NCI-H510A treated with DMSO at 0.1 percent for 48 hours (cell line): ENCODE data around the gene CEP72.

ENCODE experiments used
- DNase-seq: peaks from one replicate; lab custom pipeline; 2025; lab: John Stamatoyannopoulos, UW

CEP72 gene

GRCh38 chr5:658103-658502, 46.0 kb downstream of the CEP72 start:
- no peak for DNase-seq

GRCh38 chr5:659496-660263, 47.5 kb downstream of the CEP72 start:
- no peak for DNase-seq

GRCh38 chr5:660491-661030, 48.4 kb downstream of the CEP72 start:
- DNase-seq = no peak

GRCh38 chr5:661891-662750, 50.0 kb downstream of the CEP72 start:
- no peak for DNase-seq

- DNase-seq = no peak
Measured at GRCh38 chr5:662751-663435, 50.8 kb downstream of the CEP72 start.

GRCh38 chr5:663436-664342, 51.5 kb downstream of the CEP72 start:
- no peak for DNase-seq

GRCh38 chr5:664343-664993, 52.3 kb downstream of the CEP72 start:
- DNase-seq = no peak

- no peak for DNase-seq
Measured at GRCh38 chr5:664994-665360, 52.8 kb downstream of the CEP72 start.

- no peak for DNase-seq
Measured at GRCh38 chr5:665541-665955, 53.4 kb downstream of the CEP72 start.

GRCh38 chr5:665956-666711, 54.0 kb downstream of the CEP72 start:
- DNase-seq = no peak

- no peak for DNase-seq
Measured at GRCh38 chr5:666816-667498, 54.8 kb downstream of the CEP72 start.

GRCh38 chr5:668283-668995, 56.3 kb downstream of the CEP72 start:
- DNase-seq = no peak

- DNase-seq = no peak
Measured at GRCh38 chr5:669111-669841, 57.1 kb downstream of the CEP72 start.

- no peak for DNase-seq
Measured at GRCh38 chr5:669842-670395, 57.8 kb downstream of the CEP72 start.

GRCh38 chr5:670396-671270, 58.5 kb downstream of the CEP72 start:
- DNase-seq = no peak

- DNase-seq = peak; percentile 81
Measured at GRCh38 chr5:671459-672328, 59.6 kb downstream of the CEP72 start.
